GM21717 (cell line): Measurements from ENCODE around the gene NOTUM.

Source experiments
- ATAC-seq: cut with Tn5 transposase; IDR thresholded peaks from one replicate; pipeline ENCODE4 v1.9.1; 2021; ENCODE audit warnings: mild to moderate bottlenecking, moderate library complexity; ENCODE audit not compliant: unreplicated experiment

The NOTUM gene

DNA sequence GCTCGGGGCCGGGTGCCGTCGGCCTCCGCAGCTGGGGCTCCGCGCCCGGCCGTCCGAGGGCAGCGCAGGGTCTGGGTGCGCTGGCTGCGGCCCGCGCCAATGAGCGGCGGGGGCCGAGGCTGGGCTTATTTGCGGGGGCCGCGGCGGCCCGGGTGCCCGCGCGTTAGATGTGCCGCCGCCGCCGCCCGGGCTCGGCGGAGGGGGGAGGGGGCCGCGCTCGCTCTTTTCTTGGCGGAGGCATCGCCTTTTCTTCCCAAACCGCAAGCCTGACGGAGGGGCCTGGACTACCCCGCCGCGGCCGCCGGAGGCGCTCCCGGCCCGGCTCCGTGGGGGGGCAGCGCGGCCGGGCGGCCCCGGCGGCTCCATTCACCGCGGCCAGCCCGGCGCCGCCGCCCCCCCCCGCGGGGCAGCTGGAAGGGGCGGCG is at the start of gene NOTUM:
Gene NOTUM, minus strand, starts transcription at position 101 of the 425 bp plus-strand sequence. CDS start 278 bp downstream, outside the sequence.
- ATAC-seq = no peak

DNA sequence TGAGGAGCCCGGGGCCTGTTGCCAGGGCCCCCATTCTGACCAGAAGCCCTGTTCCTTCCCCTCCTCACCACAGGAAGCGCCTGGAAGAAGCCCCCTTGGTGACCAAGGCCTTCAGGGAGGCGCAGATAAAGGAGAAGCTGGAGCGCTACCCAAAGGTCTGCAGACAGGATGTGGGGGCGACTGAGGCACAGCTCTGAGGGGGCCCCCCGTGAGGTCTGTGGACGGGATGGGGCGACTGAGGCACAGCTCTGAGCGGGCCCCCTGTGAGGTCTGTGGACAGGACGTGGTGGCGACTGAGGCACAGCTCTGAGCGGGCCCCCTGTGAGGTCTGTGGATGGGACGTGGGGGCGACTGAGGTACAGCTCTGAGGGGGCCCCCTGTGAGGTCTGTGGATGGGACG is 48.4 kb upstream of the NOTUM start:
- no peak for ATAC-seq

DNA sequence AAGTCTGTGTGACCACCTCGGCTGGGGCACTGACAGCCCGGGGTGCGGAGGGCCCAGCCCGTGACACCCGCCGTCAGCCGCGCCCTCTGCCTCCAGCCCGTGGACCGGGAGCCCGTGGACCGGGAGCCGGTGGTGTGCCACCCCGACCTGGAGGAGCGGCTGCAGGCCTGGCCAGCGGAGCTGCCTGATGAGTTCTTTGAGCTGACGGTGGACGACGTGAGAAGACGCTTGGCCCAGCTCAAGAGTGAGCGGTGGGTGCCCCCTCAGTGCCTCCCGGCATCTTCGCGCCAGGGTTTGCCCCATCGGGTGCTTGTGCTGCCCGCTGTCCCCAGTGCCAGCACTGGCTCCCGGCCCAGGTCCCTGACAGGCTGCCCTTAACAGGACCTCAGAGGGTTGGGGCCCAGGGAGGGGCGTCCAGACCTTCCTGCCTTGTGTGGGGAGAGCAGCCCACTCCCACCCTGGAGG is 48.0 kb upstream of the NOTUM start:
- ATAC-seq = no peak

DNA sequence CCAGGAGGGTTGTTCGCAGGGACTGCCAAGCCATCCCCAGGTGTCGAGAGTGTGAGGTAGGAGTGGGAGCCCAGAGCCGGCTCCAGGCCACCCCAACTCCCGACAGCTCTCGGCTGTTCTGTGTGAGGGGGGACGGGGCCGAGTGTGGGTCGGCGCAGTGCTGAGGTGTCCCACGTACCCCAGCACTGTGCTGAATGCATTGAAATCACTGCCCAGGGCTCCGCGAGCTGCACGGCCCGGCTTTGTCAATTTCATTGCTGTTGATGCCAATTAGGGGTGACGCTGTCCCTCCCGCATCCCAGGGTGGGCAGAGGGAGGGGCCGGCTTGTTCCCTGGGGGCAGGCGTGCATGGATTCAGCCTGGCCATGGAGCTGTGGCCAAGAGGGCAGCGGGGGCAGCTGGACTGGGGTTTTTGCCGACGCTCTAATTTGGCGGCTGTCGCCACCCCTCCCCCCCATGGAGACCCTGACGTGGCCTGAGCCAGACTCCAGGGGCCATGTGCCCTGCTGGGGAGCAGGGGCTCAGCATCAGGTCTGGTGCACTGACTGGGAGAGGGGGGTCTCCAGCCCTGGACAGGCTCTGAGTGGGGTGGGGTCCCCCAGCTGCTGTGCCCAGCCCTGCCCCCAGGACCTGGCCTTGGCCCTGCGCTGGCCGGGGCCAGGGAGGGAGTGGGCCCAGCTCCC is 47.4 kb upstream of the NOTUM start:
- ATAC-seq = no peak

DNA sequence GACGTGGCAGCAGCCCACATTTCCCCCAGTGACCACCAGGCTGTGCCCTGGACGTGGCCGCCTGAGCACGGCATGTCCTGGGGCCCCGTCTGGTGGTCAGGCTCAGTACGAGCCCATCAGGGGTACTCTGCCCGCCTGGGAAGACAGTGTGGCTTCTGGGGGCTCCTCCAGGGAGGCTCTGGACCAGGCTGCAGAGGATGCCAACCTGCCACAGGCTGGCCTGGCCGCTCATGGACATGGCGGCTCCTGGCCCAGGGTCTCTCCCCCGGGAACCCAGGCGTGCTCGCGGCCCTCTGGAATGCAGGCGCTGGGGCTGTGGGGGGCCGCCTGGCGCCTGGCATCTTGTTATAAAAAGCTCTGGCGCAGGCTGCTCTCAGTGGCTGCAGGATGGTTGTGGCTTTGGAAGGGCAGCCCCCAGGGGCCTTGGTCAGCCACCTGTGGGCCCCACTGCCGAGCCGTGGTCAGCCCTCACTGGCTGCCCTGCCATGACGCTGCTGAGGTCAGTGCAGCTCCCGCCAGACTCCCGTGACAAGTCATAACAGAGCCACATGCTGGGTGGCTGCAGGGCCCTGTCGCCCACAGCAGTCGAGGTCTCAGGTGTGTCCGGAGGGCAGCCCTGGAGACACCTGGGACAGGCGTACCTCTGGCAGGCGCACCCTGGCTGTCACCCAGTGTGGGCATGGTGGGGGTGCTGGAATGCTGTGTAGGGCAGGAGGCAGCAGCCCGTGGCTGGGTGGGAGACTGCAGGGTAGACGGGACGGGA is 46.7 kb upstream of the NOTUM start:
- ATAC-seq = no peak

DNA sequence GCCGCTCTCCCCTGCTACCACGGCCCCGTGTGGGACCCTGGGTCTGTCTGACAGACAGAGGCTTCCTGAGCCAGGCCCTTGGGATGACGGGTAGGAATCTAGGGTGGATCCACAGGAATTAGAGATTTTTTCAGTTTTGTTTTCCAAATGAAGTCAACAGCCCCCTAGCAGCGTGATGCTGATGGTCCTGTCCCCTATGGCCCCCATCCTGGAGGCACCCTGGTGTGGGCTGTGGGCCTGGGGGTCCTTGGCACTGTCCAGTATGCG is 46.2 kb upstream of the NOTUM start:
- ATAC-seq = no peak

DNA sequence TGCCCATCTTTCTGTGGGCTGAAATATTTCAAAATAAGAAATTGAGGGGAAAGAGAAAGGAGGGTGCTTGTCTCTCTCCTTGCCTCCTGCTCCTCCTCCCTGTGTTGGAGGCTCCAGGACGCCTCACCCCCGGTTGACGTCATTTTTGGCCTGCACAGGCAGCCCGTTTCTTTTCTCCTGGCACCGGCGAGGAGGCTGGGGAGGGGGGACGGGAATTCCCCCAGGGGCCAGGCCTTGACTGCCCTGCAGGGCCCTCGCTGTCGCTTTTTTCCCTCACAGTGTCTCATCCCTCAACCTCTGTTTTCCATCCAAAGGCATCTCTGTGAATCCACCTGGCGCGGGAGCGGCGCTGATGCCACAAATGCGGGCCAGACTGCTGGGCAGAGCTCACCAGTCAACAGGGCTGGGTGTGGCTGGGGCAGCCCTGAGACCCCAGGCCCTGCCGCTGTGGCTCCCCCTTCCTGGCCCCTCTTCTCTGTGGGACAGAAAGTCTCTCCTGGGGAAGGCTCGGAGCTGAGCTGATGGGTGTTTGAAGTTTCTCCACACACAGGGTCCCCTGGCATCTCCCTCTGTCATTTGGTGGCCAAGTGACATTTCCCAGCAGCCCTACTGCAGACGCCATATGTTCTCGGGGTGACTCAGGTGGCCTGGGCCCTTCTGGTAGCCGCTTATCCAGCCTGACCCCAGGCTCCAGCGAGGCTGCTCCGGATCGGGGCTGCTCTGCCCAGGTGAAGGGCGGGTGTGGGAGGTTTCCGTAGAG is 45.7 kb upstream of the NOTUM start:
- ATAC-seq = no peak

DNA sequence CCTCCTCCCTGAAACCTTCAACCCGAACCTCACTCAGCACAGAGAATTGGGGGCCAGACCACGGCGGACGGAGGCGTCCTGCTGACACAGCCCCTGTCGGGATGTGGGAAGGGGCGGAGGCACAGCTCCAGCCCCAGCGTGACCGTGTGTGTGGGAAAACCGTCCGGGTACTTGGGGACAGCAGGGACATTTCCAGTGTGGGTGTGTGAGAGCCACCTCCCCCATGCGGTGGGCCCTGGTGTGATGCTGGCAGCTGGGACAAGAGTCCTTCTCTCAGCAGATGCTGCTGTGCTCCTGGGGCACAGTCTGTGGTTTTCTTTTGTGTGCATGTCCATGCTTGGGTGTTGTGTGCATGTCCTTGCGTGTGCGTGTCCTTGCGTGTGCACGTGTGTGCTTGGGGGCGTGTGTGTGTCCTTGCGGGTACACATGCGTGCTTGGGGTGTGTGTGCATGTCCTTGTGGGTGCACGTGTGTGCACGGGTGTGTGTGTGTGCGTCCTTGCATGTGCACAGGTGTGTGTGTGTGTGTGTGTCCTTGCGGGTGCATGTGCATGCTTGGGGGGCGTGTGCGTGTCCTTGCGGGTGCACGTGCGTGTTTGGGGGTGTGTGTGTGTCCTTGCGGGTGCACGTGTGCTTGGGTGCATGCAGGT is 44.8 kb upstream of the NOTUM start:
- ATAC-seq = no peak

DNA sequence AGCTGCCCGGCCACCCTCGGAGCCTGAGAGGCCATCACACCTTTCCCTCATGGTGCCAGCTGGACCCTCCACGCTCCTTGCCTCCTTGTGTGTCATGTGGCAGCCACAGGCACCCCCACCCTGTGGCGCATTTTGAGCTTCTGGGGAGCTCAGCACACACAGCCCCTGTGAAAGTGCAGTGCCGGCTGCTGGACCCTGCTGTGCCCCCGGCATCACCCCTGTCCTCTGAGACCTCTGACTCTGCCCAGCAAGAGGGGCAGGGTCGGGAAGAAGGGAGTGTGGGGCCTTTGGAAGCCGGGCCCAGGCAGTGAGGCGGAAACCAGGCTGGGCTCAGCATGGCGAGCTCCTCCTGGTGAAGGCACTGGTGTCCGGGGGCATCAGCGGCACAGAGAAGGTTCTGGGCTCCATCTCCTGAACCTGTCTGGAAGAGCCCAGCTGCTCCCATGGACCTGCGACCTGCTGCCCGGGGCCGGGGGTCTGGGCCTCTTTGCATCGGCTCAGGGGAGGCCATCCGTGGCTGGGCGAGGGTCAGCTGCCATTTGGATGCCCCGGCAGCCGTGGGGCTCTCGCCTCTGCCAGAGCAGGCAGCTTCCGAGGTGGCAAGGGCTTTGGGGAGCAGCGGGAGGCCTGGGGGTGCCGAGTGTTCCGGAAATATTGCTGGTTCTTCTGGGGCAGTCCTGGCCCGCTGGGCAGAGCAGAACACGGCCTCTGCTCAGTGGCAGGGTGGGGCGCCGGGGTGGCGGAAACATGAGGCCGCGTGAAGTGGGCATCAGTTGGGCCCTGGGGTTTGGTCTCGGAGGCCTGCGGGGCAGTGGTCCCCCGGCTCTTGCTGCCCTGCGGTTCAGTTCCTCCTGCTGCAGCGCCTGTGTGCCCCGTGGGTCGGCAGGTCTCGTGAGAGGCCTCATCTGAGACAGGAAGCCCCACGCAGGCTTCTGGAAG is 43.8 kb upstream of the NOTUM start:
- no peak for ATAC-seq

DNA sequence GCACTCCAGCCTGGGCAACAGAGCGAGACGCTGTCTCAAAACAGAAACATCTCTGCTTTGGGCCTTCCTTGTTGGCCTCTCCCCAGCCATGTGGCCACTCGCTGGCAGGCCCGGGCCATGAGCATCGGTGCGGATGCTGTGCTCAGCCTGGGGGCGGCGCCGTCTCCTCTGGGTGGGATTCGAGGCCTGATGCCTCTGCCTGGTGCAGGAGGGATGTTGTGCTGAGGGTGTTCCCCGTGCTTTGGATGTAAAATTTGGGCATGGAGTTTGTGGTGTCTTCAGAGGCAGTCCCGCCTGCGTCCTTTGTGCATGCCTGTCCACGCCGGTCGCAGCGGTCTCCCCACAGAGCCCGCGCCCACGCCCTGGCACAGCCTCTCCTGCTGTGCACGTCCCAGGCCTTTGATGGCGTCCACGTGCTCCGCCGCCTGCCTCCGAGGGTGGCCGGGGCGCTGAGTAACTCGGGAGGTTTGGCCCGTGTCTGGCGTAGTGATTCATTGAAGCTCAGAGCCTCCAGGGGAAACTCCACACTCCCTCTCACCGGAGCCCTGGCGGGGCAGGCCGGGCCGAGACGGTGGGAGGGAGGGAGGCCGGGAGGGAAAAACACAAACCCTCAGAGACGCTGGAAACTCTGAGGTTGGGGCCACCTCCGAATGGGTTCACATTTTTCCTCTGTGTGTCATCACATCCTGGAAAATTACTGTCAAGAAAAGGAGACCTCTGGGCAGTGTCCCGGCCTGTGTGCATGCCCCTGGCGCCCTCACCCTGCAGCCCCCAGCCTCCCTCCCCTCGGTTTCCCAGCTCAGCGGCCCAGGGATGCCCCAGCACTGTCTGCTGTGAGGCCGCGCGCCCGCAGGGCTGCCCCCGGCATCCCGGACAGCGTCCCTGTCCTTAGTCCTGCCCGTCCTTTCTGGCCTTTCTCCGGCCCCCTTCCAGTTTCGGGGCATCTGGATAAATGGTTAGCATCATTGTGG is 42.7 kb upstream of the NOTUM start:
- ATAC-seq = no peak

DNA sequence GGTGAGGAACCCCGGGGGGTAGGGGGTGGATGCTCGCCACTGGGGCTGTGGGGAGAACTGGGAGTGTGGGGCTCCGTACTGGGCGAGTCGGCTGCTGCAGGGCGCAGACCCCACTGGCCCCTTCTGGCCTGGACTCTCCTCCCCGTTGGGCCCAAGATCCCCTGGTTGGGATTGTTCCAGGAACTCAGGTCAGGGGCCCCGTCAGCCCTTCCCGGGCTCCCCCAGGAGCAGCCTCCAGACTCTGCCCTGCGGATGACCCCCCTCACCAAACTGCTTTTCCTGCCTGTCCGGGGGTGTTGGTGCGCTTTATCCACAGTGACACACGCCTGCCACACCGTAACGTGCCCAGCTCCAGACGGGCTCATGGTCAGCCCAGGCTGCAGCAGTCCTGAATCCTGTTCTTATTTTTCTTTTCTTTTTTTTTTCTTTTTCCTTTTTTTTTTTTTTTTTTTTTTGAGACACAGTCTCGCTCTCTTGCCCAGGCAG is 40.6 kb upstream of the NOTUM start:
- no peak for ATAC-seq

DNA sequence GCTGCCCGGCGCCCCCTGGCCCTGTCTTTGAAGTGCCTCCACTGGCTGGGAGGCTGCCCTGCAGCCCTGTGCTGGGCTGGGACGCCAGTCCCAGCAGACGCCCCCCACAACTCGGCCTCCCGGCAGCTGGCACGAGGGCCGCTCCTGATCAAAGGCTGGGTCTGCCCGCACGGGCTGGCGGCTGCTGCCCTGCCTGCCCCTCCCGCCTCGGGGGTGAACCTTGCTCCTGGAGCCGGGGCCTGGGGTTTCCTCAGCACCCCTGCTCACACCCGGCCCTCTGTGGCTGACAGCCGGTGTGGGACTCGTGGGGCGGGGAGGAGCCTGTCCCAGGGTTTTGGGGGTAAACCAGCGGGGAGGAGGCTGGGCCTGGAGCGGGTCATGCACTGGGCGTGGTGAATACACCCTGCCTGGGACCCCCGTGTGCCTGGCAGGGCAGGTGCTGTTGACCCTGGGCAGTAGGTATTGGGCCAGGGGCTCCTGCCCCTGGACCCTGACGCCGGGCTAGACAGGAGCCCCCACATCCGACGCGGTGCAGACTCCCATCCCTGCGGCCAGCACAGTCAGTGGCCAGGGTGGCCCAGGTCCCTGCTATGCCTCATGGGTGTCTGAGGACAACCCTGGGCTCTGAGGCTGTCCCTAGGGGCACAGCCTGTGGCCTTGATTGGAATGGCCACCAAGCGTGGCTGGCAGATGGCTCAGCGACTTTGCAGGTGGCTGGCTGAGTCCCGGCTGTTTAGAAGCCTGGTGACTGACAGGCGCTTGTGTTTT is 40.0 kb upstream of the NOTUM start:
- ATAC-seq = no peak

DNA sequence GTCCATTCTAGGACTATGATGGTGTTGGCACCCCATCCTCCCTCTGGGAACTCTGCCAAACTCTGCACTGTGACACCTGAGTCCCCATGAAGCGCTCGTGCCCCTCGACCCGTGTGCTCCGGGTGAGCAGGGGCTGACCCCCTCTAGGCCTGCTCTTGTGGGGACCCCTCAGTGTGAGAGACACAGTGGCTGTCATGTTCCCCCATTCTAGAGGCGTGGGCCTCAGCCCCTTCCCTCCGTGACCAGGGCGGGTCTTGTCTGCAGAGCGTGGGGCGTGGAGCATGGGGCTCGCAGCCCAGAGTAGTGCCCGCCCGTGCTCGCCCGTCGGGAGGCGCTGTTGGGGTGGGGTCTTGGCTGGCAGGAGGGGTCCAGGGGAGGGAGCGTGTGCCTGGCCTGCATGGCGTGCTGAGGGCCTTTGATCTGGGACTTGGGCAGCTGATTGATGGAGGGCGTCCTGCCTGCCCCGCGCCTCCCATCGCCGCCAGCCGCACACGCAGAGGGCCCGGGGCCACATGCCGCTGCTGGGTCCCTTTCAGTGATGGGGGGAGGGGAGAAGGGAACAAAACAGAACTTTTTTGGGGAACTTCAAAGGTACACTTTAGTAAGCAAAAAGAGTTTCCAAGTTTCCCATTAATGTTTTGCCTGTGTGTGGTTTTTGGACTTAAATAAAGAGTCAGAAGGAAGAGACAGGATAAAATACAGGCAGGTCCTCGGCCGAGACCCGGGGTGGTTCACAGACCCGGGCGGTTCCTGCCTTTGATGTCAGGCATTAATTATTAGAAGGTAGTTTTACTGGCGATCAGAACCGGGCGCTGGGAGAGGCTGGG is 39.2 kb upstream of the NOTUM start:
- no peak for ATAC-seq

DNA sequence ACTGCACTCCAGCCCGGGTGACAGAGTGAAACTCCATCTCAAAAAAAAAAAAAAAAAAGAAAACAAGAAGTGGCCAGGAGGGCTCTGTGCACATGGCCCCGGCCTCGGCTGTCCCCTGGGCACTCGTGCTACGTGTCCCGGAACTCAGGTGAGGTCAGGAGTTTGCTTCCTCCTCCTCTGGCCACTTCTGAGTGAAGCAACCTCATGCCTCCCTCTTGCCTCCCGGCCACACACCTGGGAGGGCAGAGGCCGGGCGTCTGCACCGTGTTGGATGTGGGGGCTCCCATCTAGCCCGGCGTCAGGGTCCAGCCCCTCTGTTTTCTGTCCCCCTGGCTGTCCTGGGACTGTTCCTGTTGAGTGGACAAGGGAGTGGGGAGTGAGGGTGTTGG is 38.6 kb upstream of the NOTUM start:
- ATAC-seq = no peak

DNA sequence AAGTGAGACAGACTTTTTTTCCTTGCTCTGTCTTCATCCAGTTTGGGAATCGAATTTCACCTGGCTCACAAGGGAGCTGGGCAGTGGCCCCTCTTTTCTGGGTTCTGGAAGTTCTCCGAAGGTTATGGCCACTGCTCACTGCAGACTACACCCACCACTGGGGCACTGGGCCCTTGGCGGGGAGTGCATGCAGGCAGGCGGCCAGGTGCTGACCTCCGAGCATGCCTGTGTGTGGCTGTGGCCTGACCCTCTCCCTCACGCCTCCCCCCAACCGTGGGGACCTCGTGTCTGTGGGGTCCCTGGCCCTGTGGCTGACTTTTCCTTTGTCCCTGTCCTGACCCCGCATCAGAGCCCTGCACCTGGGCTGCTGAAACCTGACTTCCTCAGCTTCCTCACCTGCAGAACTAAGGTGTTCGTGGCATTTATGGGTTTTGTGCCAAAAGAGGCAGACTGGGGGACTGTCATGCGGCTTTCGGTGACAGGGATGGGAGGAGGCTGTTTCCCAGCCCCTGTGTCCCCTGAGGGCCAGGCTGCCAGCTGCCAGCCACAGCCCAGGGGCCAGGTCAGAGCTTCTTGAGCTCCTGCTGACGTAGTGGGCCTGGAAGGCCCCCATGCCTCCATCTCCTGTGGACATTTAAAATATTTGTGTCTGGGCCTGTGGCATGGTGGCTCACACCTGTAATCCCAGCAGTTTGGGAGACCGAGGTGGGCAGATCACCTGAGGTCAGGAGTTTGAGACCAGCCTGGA is 37.9 kb upstream of the NOTUM start:
- no peak for ATAC-seq

DNA sequence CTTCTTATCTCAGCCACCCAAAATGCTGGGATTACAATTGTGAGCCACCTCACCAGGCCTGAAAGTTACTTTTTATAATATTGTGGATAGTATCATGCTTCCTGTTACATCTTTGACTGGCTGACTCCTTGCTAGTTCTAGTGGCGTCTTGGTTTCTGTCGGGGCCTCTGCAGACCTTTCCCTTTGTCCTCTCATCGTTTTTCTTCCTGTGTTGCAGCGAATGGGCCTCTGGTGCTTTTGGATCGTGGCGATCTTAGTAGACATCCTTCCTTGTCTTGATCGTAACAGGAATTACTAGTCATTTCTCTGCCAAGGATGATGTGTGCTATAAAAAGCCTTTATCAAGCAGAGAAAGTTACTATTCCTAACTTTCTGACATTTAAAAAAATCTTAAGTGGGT is 37.2 kb upstream of the NOTUM start:
- no peak for ATAC-seq
